ENCODE data around the gene SOCS1. TPM values are rescaled to one million over a fixed set of nuclear protein-coding genes. Genes with fewer than 3 reads are reported as not detected.

Gene SOCS1
- total and polyA plus RNA-seq, 2 donors (not counting 1 experiment from before 2014, with no cell fraction given): 29.7 to 107 TPM

GRCh38 chr16:11273721-11274324 lies 17.8 kb upstream of the SOCS1 start:
- Mint-ChIP-seq H3K27ac (no peak overlapping the region), H3K27me3 (no peaks in the 10 kb centered on the region), H3K4me1 (peaks cover 2% of the 10 kb centered on the region), H3K9me3 (ENCODE audit: insufficient read depth) (no peaks in the 10 kb centered on the region), H3K4me3 (no peak overlapping the region)
- peaks cover 3 to 4% of the 10 kb centered on the region in 2 donors for H3K4me1 ChIP-seq (ENCODE audit: control insufficient read depth in 2 of 2, insufficient read depth in 2 of 2, low read length in 2 of 2)
- intact Hi-C loops (cut with micrococcal nuclease): no loop called here
- H3K27me3 ChIP-seq (replicated peaks in 1 of 4; ENCODE audit: control extremely low read depth in 1 of 4, control insufficient read depth in 3 of 4, insufficient read depth in 4 of 4, low read length in 3 of 4): no peaks in the 10 kb centered on the region
- ATAC-seq (ENCODE audit: low read depth): no peak
- H3K27ac ChIP-seq (ENCODE audit: low read length in 2 of 2): no peak overlapping the region
- H3K9ac ChIP-seq (ENCODE audit: low read length): no peak overlapping the region
- peaks cover 0 to 3% (median 0%) of the 10 kb centered on the region in 3 donors for H3K9me3 ChIP-seq (ENCODE audit: control extremely low read depth in 1 of 3, control insufficient read depth in 2 of 3, insufficient read depth in 1 of 3, low read length in 2 of 3)
- TF ChIP-seq EZH2 (IDR thresholded peaks at IDR 0.05; ENCODE audit: borderline replicate concordance, insufficient read depth, low read depth, low read length, poor library complexity, severe bottlenecking): no peak
- no peak for TF ChIP-seq CTCF (IDR thresholded peaks at IDR 0.05)
- H3K4me2 ChIP-seq (replicated peaks; ENCODE audit: low read depth, low read length, poor library complexity, severe bottlenecking): no peak overlapping the region
- DNase-seq: no peak
- no peak overlapping the region for H3K4me3 ChIP-seq (ENCODE audit: control extremely low read depth in 1 of 5, extremely low read depth in 1 of 5, insufficient read depth in 1 of 5, low read depth in 2 of 5, low read length in 4 of 5)
- no peaks in the 10 kb centered on the region for H3K36me3 ChIP-seq (replicated peaks in 1 of 2; ENCODE audit: control extremely low read depth in 1 of 2, control insufficient read depth in 1 of 2, extremely low read depth in 1 of 2, insufficient read depth in 2 of 2, low read length in 1 of 2)
- WGBS (ENCODE audit: insufficient coverage): 80% methylated on average over 1 of the region's 3 CpGs
- ChIA-PET CTCF (interaction anchor here (1.1 to 1.4 kb wide), 3 partner anchors 12 to 79 kb away, joined by 3 read pairs; no protein-coding TSS in a partner anchor), POLR2A (interaction anchor here (0.6 to 1.5 kb wide), 2 partner anchors 17 to 371 kb away, joined by 3 to 7 read pairs; no protein-coding TSS in a partner anchor)
- H3K79me2 ChIP-seq (ENCODE audit: control insufficient read depth, insufficient read depth, low read length): no peaks in the 10 kb centered on the region
- H4K20me1 ChIP-seq (ENCODE audit: control insufficient read depth, insufficient read depth, low read length, poor library complexity, severe bottlenecking): no peaks in the 10 kb centered on the region
- no peak overlapping the region for H2AFZ ChIP-seq (ENCODE audit: insufficient read depth, low read depth, low read length, poor library complexity, severe bottlenecking)

All from B cell (primary cell).